Stomach (tissue), 9 donors: ENCODE data around the gene CLEC16A. TPM values are rescaled to one million over a fixed set of nuclear protein-coding genes. Genes with fewer than 3 reads are reported as not detected.

Source experiments
- DNase-seq, 2 donors: peaks; one replicate each; pipeline versions ENCODE4 v3.0.0 to v3.0.0-alpha.2; 2013 to 2019
- H3K27ac ChIP-seq, 5 donors: fragments of 200-600 bp in 4 of 5; sonication (generic) in 4 of 5; one replicate each; pipeline ENCODE4 v1.5.1; 2013 to 2019; ENCODE audit warnings: mild to moderate bottlenecking in 1 of 5, moderate library complexity in 1 of 5
- H3K27me3 ChIP-seq, 3 donors: fragments of 200-600 bp; sonication (generic); one replicate each; pipeline ENCODE4 v1.5.1; 2017 to 2019; ENCODE audit warnings: mixed run types in 1 of 3
- H3K36me3 ChIP-seq, 4 donors: fragments of 200-600 bp; sonication (generic); 1 replicate in 3 of 4; 2 replicates in 1 of 4; pipeline ENCODE4 v1.5.1; 2016 to 2019
- H3K4me1 ChIP-seq, 4 donors: fragments of 200-600 bp; sonication (generic); one replicate each; pipeline ENCODE4 v1.5.1; 2016 to 2019
- H3K4me3 ChIP-seq, 4 donors: fragments of 200-600 bp; sonication (generic) in 3 of 4; one replicate each; pipeline ENCODE4 v1.5.1; 2016 to 2019; ENCODE audit warnings: mild to moderate bottlenecking in 1 of 4
- H3K9me3 ChIP-seq, 4 donors: fragments of 200-600 bp; sonication (generic); one replicate each; pipeline ENCODE4 v1.5.1; 2016 to 2019
- EP300 ChIP-seq: sonication (generic); formaldehyde crosslinking; IDR thresholded peaks from one replicate; pipeline ENCODE4 v1.6.1; 2017; ENCODE audit warnings: antibody characterized with exemption
- POLR2A ChIP-seq, 4 donors: fragments of 450-650 bp; IDR thresholded peaks; one replicate each; pipeline ENCODE4 v1.6.1; 2016; ENCODE audit warnings: antibody characterized with exemption in 4 of 4, control low read depth in 2 of 4, mild to moderate bottlenecking in 1 of 4, moderate library complexity in 1 of 4
- POLR2AphosphoS5 ChIP-seq, 3 donors: sonication (generic); formaldehyde crosslinking; IDR thresholded peaks; one replicate each; pipeline ENCODE4 v1.6.1; 2016; ENCODE audit warnings: antibody characterized with exemption in 3 of 3
- WGBS, 5 donors: extraction: QIAGEN DNeasy Blood & Tissue Kit in 3 of 5; methylation state at CpG; one replicate each; pipeline versions ENCODE4 v1.1.5 to v1.1.7; 2013 to 2018; 5-methylcytosine and 5-hydroxymethylcytosine counted together
- intact Hi-C: fragments of 100-400 bp; cut with DNase I; formaldehyde crosslinking; loops from one replicate; pipeline ENCODE4 v1.15.1; 2023; ENCODE audit warnings: low total_unique reads
- polyA plus RNA-seq, 3 donors: library from polyadenylated mRNA; stranded (reverse); fragments of 200-250 nt; gene quantifications; one replicate each; pipeline ENCODE4 v1.2.3, GENCODE V29; 2013
- total RNA-seq, 5 donors: library from RNA; depleted of rRNA; stranded (reverse); fragments of >200 nt; gene quantifications; one replicate each; pipeline versions ENCODE4 v1.1.0 to v1.2.3, GENCODE V29; 2014 to 2016
- TF ChIP-seq, protein P1 (sequence below), 7 experiments: fragments of 450-650 bp in 4 of 7; fragments of 200-600 bp in 3 of 7; sonication (generic) in 3 of 7; IDR thresholded peaks; one replicate each; pipeline ENCODE4 v1.5.1; 2016 to 2019; ENCODE audit warnings: antibody characterized with exemption in 7 of 7, control low read depth in 2 of 7, mild to moderate bottlenecking in 1 of 7
- donor health status: healthy with polysubstance abuse.
- donor health status: Bipolar disorder and iron deficiency.
- donor health status: healthy.

CLEC16A gene
- total and polyA plus RNA-seq, 8 donors: 5.8 to 176 (median 21.8) TPM

DNA sequence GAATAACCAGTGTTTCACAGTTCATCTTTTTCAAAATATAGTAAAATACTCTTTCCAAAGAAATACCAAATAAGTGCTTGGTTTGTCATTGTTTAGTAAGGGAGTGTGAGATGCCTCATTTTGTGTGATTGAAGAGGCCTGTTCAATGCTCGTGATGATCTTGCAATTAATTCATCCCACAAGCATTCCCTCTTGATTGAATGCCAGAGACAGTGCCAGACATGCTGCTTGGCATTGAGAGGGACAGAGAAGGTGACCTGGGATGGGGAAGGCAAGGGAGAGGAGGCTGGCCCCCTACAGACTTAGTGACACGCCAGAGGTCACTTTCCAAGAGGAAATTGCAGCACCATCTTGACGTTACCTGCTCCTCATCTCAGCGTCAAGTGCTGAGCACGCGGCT, 49.3 kb downstream of the CLEC16A start:
- Histone ChIP-seq H3K27ac (no peak overlapping the region), H3K4me1 (peaks cover 0 to 9% (median 5%) of the 10 kb centered on the region in 4 donors), H3K36me3 (peaks cover 13 to 89% (median 67%) of the 10 kb centered on the region in 4 donors), H3K9me3 (no peaks in the 10 kb centered on the region), H3K27me3 (no peaks in the 10 kb centered on the region), H3K4me3 (no peak overlapping the region)
- DNase-seq: no peak
- WGBS, 5 donors: 91 to 93% (median 93%) methylated on average over 6 of the region's 6 CpGs
- intact Hi-C loops: no loop called here
- TF ChIP-seq EP300 (no peak), POLR2A (IDR thresholded peaks at IDR 0.05) (no peak), POLR2AphosphoS5 (IDR thresholded peaks at IDR 0.05) (no peak)
- TF ChIP-seq, protein P1, sequence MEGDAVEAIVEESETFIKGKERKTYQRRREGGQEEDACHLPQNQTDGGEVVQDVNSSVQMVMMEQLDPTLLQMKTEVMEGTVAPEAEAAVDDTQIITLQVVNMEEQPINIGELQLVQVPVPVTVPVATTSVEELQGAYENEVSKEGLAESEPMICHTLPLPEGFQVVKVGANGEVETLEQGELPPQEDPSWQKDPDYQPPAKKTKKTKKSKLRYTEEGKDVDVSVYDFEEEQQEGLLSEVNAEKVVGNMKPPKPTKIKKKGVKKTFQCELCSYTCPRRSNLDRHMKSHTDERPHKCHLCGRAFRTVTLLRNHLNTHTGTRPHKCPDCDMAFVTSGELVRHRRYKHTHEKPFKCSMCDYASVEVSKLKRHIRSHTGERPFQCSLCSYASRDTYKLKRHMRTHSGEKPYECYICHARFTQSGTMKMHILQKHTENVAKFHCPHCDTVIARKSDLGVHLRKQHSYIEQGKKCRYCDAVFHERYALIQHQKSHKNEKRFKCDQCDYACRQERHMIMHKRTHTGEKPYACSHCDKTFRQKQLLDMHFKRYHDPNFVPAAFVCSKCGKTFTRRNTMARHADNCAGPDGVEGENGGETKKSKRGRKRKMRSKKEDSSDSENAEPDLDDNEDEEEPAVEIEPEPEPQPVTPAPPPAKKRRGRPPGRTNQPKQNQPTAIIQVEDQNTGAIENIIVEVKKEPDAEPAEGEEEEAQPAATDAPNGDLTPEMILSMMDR (IDR thresholded peaks at IDR 0.05): no peak

DNA sequence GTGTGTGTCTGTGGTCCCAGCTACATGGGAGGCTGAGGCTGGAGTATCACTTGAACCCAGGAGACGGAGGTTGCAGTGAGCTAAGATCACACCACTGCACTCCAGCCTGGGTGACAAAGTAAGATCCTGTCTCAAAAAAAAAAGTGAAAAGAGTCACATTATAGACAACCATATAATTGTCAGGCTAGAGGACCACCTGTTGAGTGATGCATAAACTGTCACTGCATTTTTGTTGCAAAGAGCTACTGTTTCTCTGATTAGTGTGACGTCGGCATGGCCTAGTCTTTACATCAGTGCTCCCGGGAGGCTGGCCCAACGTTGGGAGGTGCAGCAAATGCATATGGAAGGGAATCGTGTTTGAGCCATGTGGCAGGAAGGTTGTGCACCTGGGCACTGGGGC, 50.2 kb downstream of the CLEC16A start:
- no peaks in the 10 kb centered on the region for H3K9me3 ChIP-seq
- H3K36me3 ChIP-seq: peaks cover 8 to 82% (median 57%) of the 10 kb centered on the region in 4 donors
- TF ChIP-seq, protein P1 (IDR thresholded peaks at IDR 0.05): no peak
- TF ChIP-seq EP300: no peak
- no peak for TF ChIP-seq POLR2AphosphoS5 (IDR thresholded peaks at IDR 0.05)
- no peak for TF ChIP-seq POLR2A (IDR thresholded peaks at IDR 0.05)
- no peak for DNase-seq
- H3K4me1 ChIP-seq: peaks cover 0 to 8% (median 5%) of the 10 kb centered on the region in 4 donors
- intact Hi-C loops: no loop called here
- H3K27ac ChIP-seq: no peak overlapping the region
- 88 to 96% (median 95%) methylated on average over 6 of the region's 6 CpGs for WGBS, 5 donors
- H3K27me3 ChIP-seq: no peaks in the 10 kb centered on the region
- no peak overlapping the region for H3K4me3 ChIP-seq

DNA sequence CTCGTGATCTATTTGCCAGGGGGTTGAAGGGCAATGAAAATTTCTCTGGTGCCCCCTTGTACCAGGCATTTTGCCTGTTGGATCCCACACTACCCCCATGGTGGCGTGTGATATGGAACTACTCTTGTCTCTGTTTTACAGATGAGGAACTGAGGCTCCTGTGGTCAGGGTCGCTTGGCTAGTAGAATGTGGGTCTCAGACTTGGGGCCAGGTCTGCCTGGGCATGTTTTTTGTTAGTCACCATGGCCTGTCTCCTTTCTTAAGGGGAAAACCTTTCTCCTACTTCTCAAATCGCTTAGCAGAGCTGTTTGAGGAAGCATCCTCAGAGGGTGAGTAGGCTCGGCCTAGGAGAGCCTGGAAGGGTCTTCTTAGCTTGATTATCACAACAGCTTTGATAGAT, 51.2 kb downstream of the CLEC16A start:
- H3K27ac ChIP-seq: no peak overlapping the region
- no peak for TF ChIP-seq EP300
- no peak for TF ChIP-seq POLR2A (IDR thresholded peaks at IDR 0.05)
- no peak for TF ChIP-seq POLR2AphosphoS5 (IDR thresholded peaks at IDR 0.05)
- TF ChIP-seq, protein P1 (IDR thresholded peaks at IDR 0.05): no peak
- 85 to 91% (median 88%) methylated on average over 5 of the region's 5 CpGs for WGBS, 5 donors
- no peak for DNase-seq
- H3K4me1 ChIP-seq: peaks cover 0 to 8% (median 5%) of the 10 kb centered on the region in 4 donors
- intact Hi-C loops: no loop called here
- H3K36me3 ChIP-seq: peaks cover 6 to 72% (median 55%) of the 10 kb centered on the region in 4 donors
- H3K4me3 ChIP-seq: no peak overlapping the region
- H3K27me3 ChIP-seq: no peaks in the 10 kb centered on the region
- no peaks in the 10 kb centered on the region for H3K9me3 ChIP-seq

DNA sequence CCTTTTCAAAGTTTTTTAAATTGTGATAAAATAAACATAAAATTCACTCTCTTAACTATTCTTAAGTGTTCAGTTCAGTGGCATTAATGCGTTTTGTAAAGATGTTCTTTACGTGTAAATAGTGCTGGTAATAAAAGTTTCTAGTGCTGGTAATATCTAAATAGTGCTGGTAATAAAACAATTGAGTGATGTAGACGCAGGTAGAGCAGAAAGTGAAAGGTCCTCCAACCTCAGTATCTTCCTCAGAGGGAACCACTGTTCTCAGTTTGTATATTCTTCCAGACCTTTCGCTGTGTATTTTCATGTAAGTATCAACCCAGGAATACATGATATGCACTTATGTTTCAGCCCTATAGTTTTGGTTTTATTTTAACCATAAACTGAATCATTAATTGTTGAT, 53.1 kb downstream of the CLEC16A start:
- no peak for DNase-seq
- Histone ChIP-seq H3K4me1 (no peaks in the 10 kb centered on the region), H3K9me3 (no peaks in the 10 kb centered on the region), H3K36me3 (peaks cover 6 to 63% (median 56%) of the 10 kb centered on the region in 4 donors), H3K4me3 (no peak overlapping the region), H3K27ac (no peak overlapping the region), H3K27me3 (no peaks in the 10 kb centered on the region)
- intact Hi-C loops: no loop called here
- TF ChIP-seq POLR2A (IDR thresholded peaks at IDR 0.05) (no peak), EP300 (no peak), POLR2AphosphoS5 (IDR thresholded peaks at IDR 0.05) (no peak)
- TF ChIP-seq, protein P1 (IDR thresholded peaks at IDR 0.05): no peak
- WGBS, 5 donors: 88 to 92% (median 92%) methylated on average over 4 of the region's 4 CpGs
